GM18498 (cell line): ENCODE measurements around the gene CAPSL.
A peak's percentile ranks its signal among the peaks of the same experiment; 100 is the strongest.
"Not testable (repeated sequence)": the region's sequence is repeated elsewhere in the genome, so short reads cannot be mapped to it uniquely, and the experiment has no call there.

Source experiments
- ATAC-seq: cut with Tn5 transposase; IDR thresholded peaks from one replicate; pipeline ENCODE4 v1.9.1; 2021; ENCODE audit warnings: mild to moderate bottlenecking, moderate library complexity; ENCODE audit not compliant: unreplicated experiment

Gene CAPSL

GRCh38 chr5:35908228-35908627 lies 30.2 kb downstream of the CAPSL start:
- no peak for ATAC-seq

- peak; percentile 75 for ATAC-seq
Observed at GRCh38 chr5:35904443-35905132, 33.8 kb downstream of the CAPSL start.

GRCh38 chr5:35903631-35904203 lies 34.7 kb downstream of the CAPSL start:
- no peak for ATAC-seq

- ATAC-seq, result peak; percentile 51
Observed at GRCh38 chr5:35902046-35902672, 36.3 kb downstream of the CAPSL start.

- ATAC-seq, result no peak
Observed at GRCh38 chr5:35900972-35901695, 37.3 kb downstream of the CAPSL start.

- peak; percentile 33 for ATAC-seq
Observed at GRCh38 chr5:35899800-35900199, 38.6 kb downstream of the CAPSL start.

GRCh38 chr5:35898952-35899660 lies 39.3 kb downstream of the CAPSL start:
- ATAC-seq, result no peak

GRCh38 chr5:35894131-35894530 lies 44.3 kb downstream of the CAPSL start:
- ATAC-seq, result no peak

GRCh38 chr5:35892799-35893198 lies 45.6 kb downstream of the CAPSL start:
- not testable (repeated sequence) for ATAC-seq

GRCh38 chr5:35890021-35891020 lies 48.1 kb downstream of the CAPSL start:
- ATAC-seq, result no peak

- ATAC-seq, result no peak
Observed at GRCh38 chr5:35887321-35888100, 50.9 kb downstream of the CAPSL start.

- no peak for ATAC-seq
Observed at GRCh38 chr5:35886381-35886780, 52.0 kb downstream of the CAPSL start.

GRCh38 chr5:35884773-35885172 lies 53.6 kb downstream of the CAPSL start:
- ATAC-seq, result no peak

- no peak for ATAC-seq
Observed at GRCh38 chr5:35884191-35884769, 54.1 kb downstream of the CAPSL start.

GRCh38 chr5:35881758-35882157 lies 56.7 kb downstream of the CAPSL start:
- ATAC-seq, result no peak

- no peak for ATAC-seq
Observed at GRCh38 chr5:35880156-35880555, 58.3 kb downstream of the CAPSL start.

GRCh38 chr5:35879649-35880048 lies 58.8 kb downstream of the CAPSL start:
- ATAC-seq, result no peak

- no peak for ATAC-seq
Observed at GRCh38 chr5:35879096-35879495, 59.3 kb downstream of the CAPSL start.

- ATAC-seq, result no peak
Observed at GRCh38 chr5:35878079-35878478, 60.3 kb downstream of the CAPSL start.
